PC-9 (cell line): Measurements from ENCODE around the gene RPL29. TPM values are rescaled to one million over a fixed set of nuclear protein-coding genes. Genes with fewer than 3 reads are reported as not detected.

Source experiments
- BruUV-seq: library from RNA; stranded (reverse); fragments of 400-500 nt; replicated peaks from 2 replicates; lab custom pipeline; 2021; lab: Mats Ljungman, UMichigan
- CTCF ChIA-PET: fragments of 300-600 bp; sonication (Branson Sonifier 250); formaldehyde crosslinking; loops from one replicate; lab custom pipeline; 2022; ENCODE audit warnings: antibody characterized with exemption; lab: Charles Lee
- POLR2A ChIA-PET: fragments of 300-600 bp; sonication (Branson Sonifier 250); formaldehyde crosslinking; loops from one replicate; lab custom pipeline; 2022; ENCODE audit warnings: antibody characterized with exemption; ENCODE audit not compliant: unreplicated experiment; lab: Charles Lee
- DNase-seq, 2 experiments: peaks; one replicate each; pipeline versions ENCODE4 v3.0.0 to v3.0.0-alpha.2; 2015 to 2022; ENCODE audit warnings: mixed read lengths in 1 of 2
- H2AFZ ChIP-seq: fragments of 200-600 bp; sonication (generic); 2 replicates; pipeline ENCODE4 v1.8.1; 2017; ENCODE audit warnings: antibody characterized with exemption
- H3F3A ChIP-seq: fragments of 200-600 bp; sonication (generic); 2 replicates; pipeline ENCODE4 v1.8.1; 2017; ENCODE audit warnings: antibody characterized with exemption, mild to moderate bottlenecking, low read depth; ENCODE audit not compliant: insufficient read depth
- H3K27ac ChIP-seq: fragments of 200-600 bp; sonication (generic); 2 replicates; pipeline ENCODE4 v1.6.1; 2016; ENCODE audit warnings: mixed run types
- H3K27me3 ChIP-seq: fragments of 200-600 bp; sonication (generic); 2 replicates; pipeline ENCODE4 v1.6.1; 2016; ENCODE audit warnings: low read depth, mixed run types; ENCODE audit not compliant: insufficient read depth
- H3K36me3 ChIP-seq: fragments of 200-600 bp; sonication (generic); 2 replicates; pipeline ENCODE4 v1.6.1; 2016; ENCODE audit warnings: low read depth, mixed run types
- H3K4me1 ChIP-seq: fragments of 200-600 bp; sonication (generic); replicated peaks from 2 replicates; pipeline ENCODE4 v1.6.1; 2016; ENCODE audit warnings: mixed run types; ENCODE audit not compliant: insufficient read depth
- H3K4me2 ChIP-seq: fragments of 200-600 bp; sonication (generic); 2 replicates; pipeline ENCODE4 v1.6.1; 2017; ENCODE audit warnings: mixed run types
- H3K4me3 ChIP-seq: fragments of 200-600 bp; sonication (generic); 2 replicates; pipeline ENCODE4 v1.6.1; 2016; ENCODE audit warnings: mixed run types
- H3K79me2 ChIP-seq: fragments of 200-600 bp; sonication (generic); 2 replicates; pipeline ENCODE4 v1.6.1; 2017; ENCODE audit warnings: low read depth, mixed run types
- H3K9me2 ChIP-seq: fragments of 200-600 bp; sonication (generic); 2 replicates; pipeline ENCODE4 v1.8.1; 2017; ENCODE audit warnings: mild to moderate bottlenecking; ENCODE audit not compliant: insufficient read depth
- H3K9me3 ChIP-seq: fragments of 200-600 bp; sonication (generic); 2 replicates; pipeline ENCODE4 v1.8.1; 2016; ENCODE audit warnings: low read depth; ENCODE audit not compliant: insufficient read depth
- H4K20me1 ChIP-seq: fragments of 200-600 bp; sonication (generic); 2 replicates; pipeline ENCODE4 v1.8.1; 2017; ENCODE audit not compliant: insufficient read depth
- EZH2 ChIP-seq: fragments of 200-600 bp; sonication (generic); IDR thresholded peaks from 2 replicates; pipeline ENCODE4 v1.8.0; 2017; ENCODE audit warnings: antibody characterized with exemption, low read depth
- intact Hi-C: fragments of 100-400 bp; cut with micrococcal nuclease; formaldehyde crosslinking; loops from one replicate; pipeline ENCODE4 v1.10.0; 2022; ENCODE audit not compliant: unreplicated experiment
- total RNA-seq: library from RNA; stranded (reverse); gene quantifications from 2 replicates; pipeline ENCODE4 v1.2.3, GENCODE V29; 2021
- TF ChIP-seq, protein P1 (sequence below): fragments of 200-600 bp; sonication (generic); conservative IDR thresholded peaks from 2 replicates; pipeline ENCODE4 v1.6.1; 2017; ENCODE audit warnings: mixed run types, antibody characterized with exemption, mild to moderate bottlenecking, moderate library complexity

Gene RPL29
- total RNA-seq, 1 experiment from 2014 or later, result 1,278 TPM

- no peaks in the 10 kb centered on the region for H4K20me1 ChIP-seq
- no peaks in the 10 kb centered on the region for H3K27me3 ChIP-seq
- no peaks in the 10 kb centered on the region for H3K4me1 ChIP-seq
- no peaks in the 10 kb centered on the region for H3K36me3 ChIP-seq
- no TSS peak for BruUV-seq
- no peaks in the 10 kb centered on the region for H3K9me2 ChIP-seq
- H3K4me3 ChIP-seq, result no peak overlapping the region
- no peak overlapping the region for H2AFZ ChIP-seq
- H3F3A ChIP-seq, result no peaks in the 10 kb centered on the region
- ChIA-PET CTCF (no interaction called here), POLR2A (no interaction called here)
- H3K4me2 ChIP-seq, result no peak overlapping the region
- no peaks in the 10 kb centered on the region for H3K79me2 ChIP-seq
- DNase-seq, result no peak
- no peak overlapping the region for H3K27ac ChIP-seq
- H3K9me3 ChIP-seq, result no peaks in the 10 kb centered on the region
- TF ChIP-seq, protein P1, sequence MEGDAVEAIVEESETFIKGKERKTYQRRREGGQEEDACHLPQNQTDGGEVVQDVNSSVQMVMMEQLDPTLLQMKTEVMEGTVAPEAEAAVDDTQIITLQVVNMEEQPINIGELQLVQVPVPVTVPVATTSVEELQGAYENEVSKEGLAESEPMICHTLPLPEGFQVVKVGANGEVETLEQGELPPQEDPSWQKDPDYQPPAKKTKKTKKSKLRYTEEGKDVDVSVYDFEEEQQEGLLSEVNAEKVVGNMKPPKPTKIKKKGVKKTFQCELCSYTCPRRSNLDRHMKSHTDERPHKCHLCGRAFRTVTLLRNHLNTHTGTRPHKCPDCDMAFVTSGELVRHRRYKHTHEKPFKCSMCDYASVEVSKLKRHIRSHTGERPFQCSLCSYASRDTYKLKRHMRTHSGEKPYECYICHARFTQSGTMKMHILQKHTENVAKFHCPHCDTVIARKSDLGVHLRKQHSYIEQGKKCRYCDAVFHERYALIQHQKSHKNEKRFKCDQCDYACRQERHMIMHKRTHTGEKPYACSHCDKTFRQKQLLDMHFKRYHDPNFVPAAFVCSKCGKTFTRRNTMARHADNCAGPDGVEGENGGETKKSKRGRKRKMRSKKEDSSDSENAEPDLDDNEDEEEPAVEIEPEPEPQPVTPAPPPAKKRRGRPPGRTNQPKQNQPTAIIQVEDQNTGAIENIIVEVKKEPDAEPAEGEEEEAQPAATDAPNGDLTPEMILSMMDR, result no peak
- no peak for TF ChIP-seq EZH2
- intact Hi-C loops, result no loop called here
Measured at GRCh38 chr3:52039426-52039825, 43.7 kb upstream of the RPL29 start.

DNA sequence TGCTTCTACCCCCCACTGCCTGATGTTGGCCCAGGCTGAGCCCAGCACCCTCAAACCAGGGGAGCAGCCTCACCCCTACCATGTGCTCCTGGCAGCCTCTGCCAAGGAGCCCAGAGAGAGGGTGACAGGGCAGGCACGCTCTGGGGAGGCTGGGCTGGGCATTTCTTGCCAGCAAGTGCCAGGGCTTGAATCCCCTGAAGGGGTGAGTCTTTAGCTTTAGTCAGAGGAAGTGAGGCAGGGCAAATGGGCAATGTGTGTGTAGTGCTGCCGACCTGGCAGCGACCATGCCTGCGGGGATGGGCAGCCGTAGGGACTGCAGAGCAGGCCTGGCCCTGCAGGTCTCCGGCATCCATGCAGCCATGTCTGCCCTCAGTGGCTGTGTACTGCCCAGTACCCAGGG lies 42.5 kb upstream of the RPL29 start:
- H3K27me3 ChIP-seq, result no peaks in the 10 kb centered on the region
- no peak overlapping the region for H3K27ac ChIP-seq
- no peak overlapping the region for H3K4me2 ChIP-seq
- BruUV-seq, result no TSS peak
- H3K4me3 ChIP-seq, result no peak overlapping the region
- H2AFZ ChIP-seq, result no peak overlapping the region
- ChIA-PET CTCF (interaction anchor here (0.6 kb wide), 1 partner anchor 35 kb away, joined by 5 read pairs; no protein-coding TSS in a partner anchor), POLR2A (no interaction called here)
- H4K20me1 ChIP-seq, result no peaks in the 10 kb centered on the region
- no peak for TF ChIP-seq EZH2
- TF ChIP-seq, protein P1, result no peak
- no peaks in the 10 kb centered on the region for H3K79me2 ChIP-seq
- DNase-seq, result no peak
- intact Hi-C loops, result no loop called here
- no peaks in the 10 kb centered on the region for H3K9me3 ChIP-seq
- H3K36me3 ChIP-seq, result no peaks in the 10 kb centered on the region
- no peaks in the 10 kb centered on the region for H3F3A ChIP-seq
- H3K4me1 ChIP-seq, result no peaks in the 10 kb centered on the region
- no peaks in the 10 kb centered on the region for H3K9me2 ChIP-seq

- Histone ChIP-seq H2AFZ (no peak overlapping the region), H3K9me3 (no peaks in the 10 kb centered on the region), H3K27me3 (no peaks in the 10 kb centered on the region), H3K9me2 (no peaks in the 10 kb centered on the region), H4K20me1 (no peaks in the 10 kb centered on the region; the same call in 1 of the 2 replicates), H3K4me3 (no peak overlapping the region), H3K27ac (no peak overlapping the region), H3K4me2 (no peak overlapping the region), H3K4me1 (no peaks in the 10 kb centered on the region), H3F3A (no peaks in the 10 kb centered on the region), H3K79me2 (no peaks in the 10 kb centered on the region), H3K36me3 (no peaks in the 10 kb centered on the region)
- no TSS peak for BruUV-seq
- no peak for TF ChIP-seq EZH2
- TF ChIP-seq, protein P1, result no peak
- CTCF ChIA-PET, result no interaction called here
- DNase-seq, result no peak
- POLR2A ChIA-PET, result no interaction called here
- intact Hi-C loops, result no loop called here
Measured at GRCh38 chr3:52037291-52037690, 41.6 kb upstream of the RPL29 start.
